GM18951 (cell line): ENCODE measurements around the gene PRKCE.
"Not testable (repeated sequence)": the region's sequence is repeated elsewhere in the genome, so short reads cannot be mapped to it uniquely, and the experiment has no call there.

Source experiments
- POLR2A ChIP-seq: IDR thresholded peaks from 4 replicates; pipeline ENCODE4 v1.6.1; 2011; ENCODE audit warnings: mild to moderate bottlenecking; ENCODE audit not compliant: insufficient read length, insufficient read depth; ENCODE audit errors: extremely low read depth
- in situ Hi-C: fragments of 300-500 bp; cut with MboI; formaldehyde crosslinking; loops from one replicate; pipeline ENCODE4 v1.12.0; 2022; ENCODE audit warnings: low sequenced_read_pairs, mixed read lengths, inconsistent platforms; ENCODE audit not compliant: unreplicated experiment

PRKCE gene

GRCh38 chr2:46193855-46194254 lies 542.4 kb downstream of the PRKCE start:
- in situ Hi-C loops = no loop called here
- TF ChIP-seq POLR2A = no peak

- in situ Hi-C loops = no loop called here
- TF ChIP-seq POLR2A = no peak
Observed at GRCh38 chr2:46194856-46195255, 543.4 kb downstream of the PRKCE start.

- in situ Hi-C loops = no loop called here
- no peak for TF ChIP-seq POLR2A
Observed at GRCh38 chr2:46195819-46196218, 544.3 kb downstream of the PRKCE start.

- TF ChIP-seq POLR2A = no peak
- in situ Hi-C loops = no loop called here
Observed at GRCh38 chr2:46196871-46197462, 545.5 kb downstream of the PRKCE start.

- TF ChIP-seq POLR2A = no peak
- in situ Hi-C loops = no loop called here
Observed at GRCh38 chr2:46197672-46198071, 546.2 kb downstream of the PRKCE start.

GRCh38 chr2:46198164-46198883 lies 546.8 kb downstream of the PRKCE start:
- no peak for TF ChIP-seq POLR2A
- in situ Hi-C loops = no loop called here

- in situ Hi-C loops = no loop called here
- no peak for TF ChIP-seq POLR2A
Observed at GRCh38 chr2:46198966-46199365, 547.5 kb downstream of the PRKCE start.

GRCh38 chr2:46200100-46200690 lies 548.7 kb downstream of the PRKCE start:
- in situ Hi-C loops = no loop called here
- TF ChIP-seq POLR2A = no peak

- in situ Hi-C loops = no loop called here
- TF ChIP-seq POLR2A = no peak
Observed at GRCh38 chr2:46200861-46201605, 549.6 kb downstream of the PRKCE start.

- no peak for TF ChIP-seq POLR2A
- in situ Hi-C loops = no loop called here
Observed at GRCh38 chr2:46202453-46202852, 551.0 kb downstream of the PRKCE start.

GRCh38 chr2:46202987-46203386 lies 551.5 kb downstream of the PRKCE start:
- in situ Hi-C loops = no loop called here
- no peak for TF ChIP-seq POLR2A

GRCh38 chr2:46203636-46204035 lies 552.2 kb downstream of the PRKCE start:
- in situ Hi-C loops = not testable (repeated sequence)

- TF ChIP-seq POLR2A = no peak
- in situ Hi-C loops = no loop called here
Observed at GRCh38 chr2:46207591-46207990, 556.1 kb downstream of the PRKCE start.

GRCh38 chr2:46208766-46209165 lies 557.3 kb downstream of the PRKCE start:
- TF ChIP-seq POLR2A = no peak

GRCh38 chr2:46210063-46210462 lies 558.6 kb downstream of the PRKCE start:
- in situ Hi-C loops = no loop called here
- no peak for TF ChIP-seq POLR2A

More at GRCh38 chr2:46208766-46209165, 557.3 kb downstream of the PRKCE start:
- in situ Hi-C loops = no loop called here
